Suppressor macrophage (primary cell): ENCODE measurements around the gene ING5.

Experiments used
- DNase-seq, 4 experiments: peaks; one replicate each; pipeline ENCODE4 v3.0.0-alpha.2; 2020 to 2022

ING5 gene

GRCh38 chr2:241777170-241777685, 75.4 kb downstream of the ING5 start:
- DNase-seq: no peak

GRCh38 chr2:241777686-241778627, 76.1 kb downstream of the ING5 start:
- DNase-seq: peak in 3 of 4 experiments; percentile 9 to 33 (median 24)
